NCI-H2081 treated with DMSO at 0.1 percent for 48 hours (cell line): ENCODE data around the gene TSPOAP1.

ENCODE experiments used
- DNase-seq: peaks from one replicate; lab custom pipeline; 2025; lab: John Stamatoyannopoulos, UW

Gene TSPOAP1

GRCh38 chr17:58277107-58277801 is 51.3 kb downstream of the TSPOAP1 start:
- DNase-seq = no peak

- no peak for DNase-seq
Measured at GRCh38 chr17:58276423-58276822, 52.2 kb downstream of the TSPOAP1 start.

GRCh38 chr17:58275417-58275816 is 53.2 kb downstream of the TSPOAP1 start:
- no peak for DNase-seq

GRCh38 chr17:58273453-58274104 is 55.0 kb downstream of the TSPOAP1 start:
- no peak for DNase-seq

GRCh38 chr17:58272367-58273280 is 56.0 kb downstream of the TSPOAP1 start:
- DNase-seq = no peak

GRCh38 chr17:58271216-58271931 is 57.2 kb downstream of the TSPOAP1 start:
- DNase-seq = no peak

GRCh38 chr17:58270476-58271215 is 57.9 kb downstream of the TSPOAP1 start:
- DNase-seq = no peak

- DNase-seq = no peak
Measured at GRCh38 chr17:58269557-58270291, 58.9 kb downstream of the TSPOAP1 start.

- DNase-seq = no peak
Measured at GRCh38 chr17:58268774-58269556, 59.6 kb downstream of the TSPOAP1 start.

- DNase-seq = no peak
Measured at GRCh38 chr17:58268326-58268725, 60.3 kb downstream of the TSPOAP1 start.

- no peak for DNase-seq
Measured at GRCh38 chr17:58267347-58268324, 61.0 kb downstream of the TSPOAP1 start.

GRCh38 chr17:58265902-58266875 is 62.4 kb downstream of the TSPOAP1 start:
- DNase-seq = no peak

- no peak for DNase-seq
Measured at GRCh38 chr17:58265271-58265670, 63.3 kb downstream of the TSPOAP1 start.

- DNase-seq = no peak
Measured at GRCh38 chr17:58264407-58265103, 64.0 kb downstream of the TSPOAP1 start.

- DNase-seq = no peak
Measured at GRCh38 chr17:58263773-58264172, 64.8 kb downstream of the TSPOAP1 start.

- DNase-seq = no peak
Measured at GRCh38 chr17:58262149-58262548, 66.4 kb downstream of the TSPOAP1 start.

- DNase-seq = no peak
Measured at GRCh38 chr17:58254803-58255202, 73.8 kb downstream of the TSPOAP1 start.
